Hematopoietic multipotent progenitor cell treated with erythropoietin and hydrocortisone succinate and interleukin-3 and kit ligand, for 15 days (in vitro differentiated cells): ENCODE data around the gene LPIN3.

ENCODE experiments used
- DNase-seq: peaks from one replicate; pipeline ENCODE4 v3.0.0-alpha.2; 2015; ENCODE audit warnings: low spot score

The LPIN3 gene

DNA sequence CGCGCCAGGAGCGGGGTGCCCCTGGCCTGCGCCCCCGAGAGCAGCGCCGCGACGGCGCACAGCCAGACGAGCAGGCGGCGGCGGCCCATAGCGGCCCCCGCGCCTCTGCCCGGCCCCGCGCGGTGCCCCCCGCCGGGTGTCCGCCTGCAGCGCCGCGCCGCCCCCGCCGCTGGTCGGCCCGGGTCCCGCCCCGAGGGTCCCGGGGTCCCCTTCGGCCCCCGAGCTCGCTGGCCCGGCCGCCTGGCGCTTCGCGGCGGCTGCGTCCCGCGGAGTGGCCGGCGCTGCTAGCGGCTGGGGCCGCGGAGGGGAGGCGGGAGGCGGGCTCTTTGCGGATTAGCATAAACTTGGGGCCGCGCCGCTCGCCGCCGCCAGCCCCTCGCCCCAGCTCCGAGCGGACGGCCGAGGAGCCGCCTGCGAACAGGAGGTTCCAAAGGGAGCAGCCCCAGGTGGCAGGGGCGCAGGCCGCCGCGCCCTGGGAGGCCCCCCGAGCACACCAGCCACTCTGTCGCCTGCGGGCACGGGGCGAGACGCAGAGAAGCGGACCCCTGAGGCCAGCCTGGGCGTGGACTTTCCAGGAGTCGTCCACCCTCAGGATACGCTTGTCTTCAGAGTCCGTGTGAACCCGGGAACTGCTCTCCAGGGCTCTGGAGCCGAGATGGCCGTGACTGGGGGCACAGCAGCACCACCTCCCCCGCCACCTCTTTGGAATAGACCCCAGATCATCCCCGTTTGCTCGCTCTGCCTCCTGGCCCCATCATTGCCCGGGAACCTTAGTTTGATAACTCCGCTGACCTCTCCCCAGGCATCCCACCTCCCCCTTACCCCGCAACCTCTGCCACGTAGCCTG lies 26.1 kb downstream of the LPIN3 start, which contains the start of gene EMILIN3:
EMILIN3 (minus strand) TSS at position 273 of the 847 bp plus-strand sequence; CDS start at position 89, 184 bp downstream.
- DNase-seq, result no peak

DNA sequence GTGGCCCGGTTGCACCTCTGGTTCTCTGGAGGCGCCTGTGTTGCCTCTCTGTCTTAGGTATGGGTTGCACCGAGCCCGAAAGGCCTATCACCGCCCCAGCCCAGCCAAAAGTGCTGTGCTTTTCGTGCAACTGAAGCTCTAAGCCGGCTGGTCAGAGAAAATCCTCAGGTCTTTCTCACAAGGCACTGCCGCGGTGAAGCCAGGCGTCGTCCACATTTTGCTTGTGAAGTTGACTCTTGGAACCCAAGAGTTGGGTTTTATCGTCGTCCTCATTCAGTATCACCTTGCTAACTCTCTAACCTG lies 26.7 kb downstream of the LPIN3 start:
- no peak for DNase-seq

DNA sequence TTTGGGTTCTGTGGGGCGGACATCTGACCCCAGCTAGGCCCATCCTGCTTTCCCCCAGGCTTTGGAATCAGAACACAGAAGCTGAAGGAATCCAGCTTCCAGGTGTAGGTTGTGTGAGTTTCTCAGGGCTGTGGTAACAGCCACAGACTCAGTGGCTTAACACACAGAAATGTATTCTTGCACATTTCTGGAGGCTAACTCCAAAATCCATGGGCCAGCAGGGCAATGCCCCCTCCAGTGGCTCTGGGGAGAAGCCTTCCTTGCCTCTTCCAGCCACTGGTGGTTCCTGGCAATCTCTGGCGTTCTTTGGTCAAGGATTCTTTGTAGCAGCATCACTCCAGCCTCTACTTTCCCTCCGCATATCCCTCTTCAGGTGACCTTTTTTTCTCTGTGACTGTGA lies 27.3 kb downstream of the LPIN3 start:
- no peak for DNase-seq

DNA sequence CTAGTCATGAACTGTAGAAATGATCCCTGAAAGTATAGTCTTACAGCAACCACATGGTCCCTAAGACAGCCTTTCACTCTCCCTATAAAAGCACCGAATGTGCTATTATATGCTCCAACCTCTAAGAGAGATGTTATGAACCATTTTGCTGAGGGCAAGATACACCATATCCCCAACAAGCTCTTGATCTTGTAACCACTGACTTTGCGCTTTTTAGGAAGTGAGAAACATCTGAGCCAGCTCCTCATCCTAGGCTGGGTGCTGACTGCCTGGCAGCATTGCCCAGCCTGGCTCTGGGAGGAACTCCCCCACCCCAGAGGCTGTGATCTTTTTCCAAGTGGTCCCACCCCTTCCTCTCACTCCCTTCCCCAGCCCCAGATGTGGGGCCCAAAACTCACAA lies 29.1 kb downstream of the LPIN3 start:
- DNase-seq, result no peak

DNA sequence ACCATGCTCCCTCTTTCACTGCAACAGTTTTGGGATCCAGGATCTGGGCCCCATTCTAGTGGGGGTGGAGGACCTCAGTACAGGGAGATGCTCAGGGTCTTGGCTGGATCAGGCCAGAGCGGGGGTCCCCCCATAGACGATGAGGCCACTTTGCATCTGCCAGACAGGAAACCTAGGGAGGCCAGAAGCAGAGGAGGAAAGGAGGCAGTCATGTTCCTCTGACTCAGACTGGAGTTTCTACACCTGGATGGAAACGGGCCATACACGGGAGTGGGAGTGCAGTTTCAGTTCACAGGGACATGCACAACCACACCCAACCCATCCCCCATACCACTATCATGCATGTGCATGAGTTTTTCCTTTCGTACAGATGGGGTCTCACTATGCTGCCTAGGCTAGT lies 29.6 kb downstream of the LPIN3 start:
- DNase-seq, result no peak

DNA sequence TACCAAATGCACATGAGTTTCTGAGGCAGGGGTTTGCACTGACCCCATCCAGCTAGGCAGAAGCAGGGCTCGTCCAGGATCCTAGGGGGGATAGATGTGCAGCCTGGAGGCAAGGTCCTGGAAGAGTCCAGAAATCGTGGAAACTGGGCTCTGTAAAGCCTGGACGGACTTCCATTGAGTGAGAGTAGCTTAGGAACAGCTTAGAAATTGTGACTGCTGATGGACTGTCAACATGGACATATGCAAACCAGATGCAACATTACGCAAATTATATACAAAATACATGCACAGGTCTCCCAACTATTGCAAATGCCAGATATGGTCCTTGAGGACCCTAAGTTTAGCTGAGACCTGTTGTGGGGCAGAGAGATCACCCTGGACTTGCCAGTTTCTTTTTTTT lies 30.8 kb downstream of the LPIN3 start:
- no peak for DNase-seq

DNA sequence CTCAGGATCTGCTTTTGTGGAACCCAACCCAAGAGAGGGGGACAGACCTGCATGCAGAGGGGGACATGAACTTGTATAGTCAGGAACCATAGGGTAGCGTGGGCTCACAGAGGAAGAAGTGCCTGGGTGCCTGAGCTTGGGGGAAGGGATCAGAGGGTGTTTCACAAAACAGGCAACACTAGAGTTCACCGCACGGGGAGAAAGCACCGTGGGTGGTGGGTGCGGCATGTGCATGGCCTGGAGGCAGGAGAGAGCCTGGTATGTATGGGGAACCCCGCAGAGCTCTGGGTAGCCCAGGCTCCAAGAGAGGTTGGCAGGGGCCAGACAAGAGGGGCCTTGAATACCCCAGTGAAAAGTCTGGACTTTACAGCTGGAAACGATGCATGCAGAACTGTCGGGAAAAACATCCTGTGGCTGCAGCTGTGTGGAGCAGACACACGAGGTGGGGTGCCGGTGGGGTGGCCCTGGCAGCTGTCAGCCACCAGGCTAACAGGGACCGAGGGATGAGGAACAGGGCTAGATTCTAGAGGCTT lies 32.7 kb downstream of the LPIN3 start:
- DNase-seq, result no peak

DNA sequence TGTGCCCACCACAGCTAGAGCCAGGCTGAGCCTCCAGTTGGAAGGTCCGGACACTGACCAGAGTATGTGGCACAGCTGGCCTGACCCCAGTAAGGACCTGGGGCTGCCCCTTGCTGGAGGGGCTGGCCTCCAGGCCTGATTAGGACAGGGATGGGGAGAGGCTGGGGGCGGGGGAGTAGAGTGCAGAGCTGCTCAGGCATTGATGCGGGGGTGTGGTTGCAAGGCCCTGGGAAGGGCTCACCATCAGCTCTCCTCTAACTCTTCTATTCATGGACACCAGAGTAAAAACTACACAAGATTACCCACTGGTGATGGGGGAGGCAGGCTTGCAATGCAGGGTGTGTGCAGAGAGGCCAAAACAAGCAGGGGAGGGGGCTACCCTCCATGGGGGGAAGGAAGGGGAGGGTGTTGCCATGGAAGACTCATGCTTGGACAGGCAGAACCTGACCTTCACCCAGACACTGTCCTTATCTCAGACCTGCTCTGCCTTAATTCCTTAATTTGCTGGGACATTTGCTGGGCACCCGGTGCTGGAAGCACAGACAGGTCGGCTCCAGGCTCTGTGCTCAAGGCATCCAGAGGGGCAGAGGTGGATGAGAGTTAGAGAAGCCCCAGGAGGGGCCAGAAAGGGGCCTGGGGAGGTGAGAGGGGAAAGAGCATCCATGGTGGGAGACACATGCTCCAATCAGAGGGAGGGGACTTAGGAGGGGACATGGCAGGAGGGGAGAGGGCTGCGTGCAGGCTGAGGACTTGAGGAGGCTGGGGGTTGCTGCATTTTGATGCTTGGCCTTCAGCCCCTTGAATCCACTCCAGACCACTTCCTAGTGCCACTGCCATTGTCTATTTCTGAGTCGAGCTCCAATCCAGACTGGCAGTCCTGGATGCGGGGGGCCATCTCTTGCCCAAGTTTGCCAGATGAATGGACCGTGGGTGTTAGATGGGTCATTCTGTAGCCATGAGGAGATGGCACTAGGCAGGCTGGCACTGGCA lies 33.6 kb downstream of the LPIN3 start:
- DNase-seq, result no peak

DNA sequence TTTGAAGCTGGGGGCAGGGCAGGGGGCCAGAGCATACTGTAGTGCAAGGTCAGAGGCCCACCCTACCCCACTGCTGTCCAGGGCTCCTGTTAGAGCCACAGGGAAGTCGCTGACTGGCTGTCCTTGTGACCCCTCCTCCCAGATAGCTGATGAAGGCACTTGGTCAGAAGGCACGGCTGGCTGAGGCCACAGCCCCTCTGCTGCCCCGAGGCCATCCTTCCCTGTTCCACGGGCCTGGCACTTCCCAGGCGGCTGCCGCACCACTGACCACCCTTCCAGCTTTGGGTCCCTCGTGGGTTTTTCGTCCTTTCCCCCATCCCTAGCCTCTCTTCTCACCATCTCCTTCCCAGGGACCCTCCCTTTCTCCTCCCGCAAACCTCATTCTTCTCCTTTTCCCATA lies 35.2 kb downstream of the LPIN3 start:
- DNase-seq, result no peak

DNA sequence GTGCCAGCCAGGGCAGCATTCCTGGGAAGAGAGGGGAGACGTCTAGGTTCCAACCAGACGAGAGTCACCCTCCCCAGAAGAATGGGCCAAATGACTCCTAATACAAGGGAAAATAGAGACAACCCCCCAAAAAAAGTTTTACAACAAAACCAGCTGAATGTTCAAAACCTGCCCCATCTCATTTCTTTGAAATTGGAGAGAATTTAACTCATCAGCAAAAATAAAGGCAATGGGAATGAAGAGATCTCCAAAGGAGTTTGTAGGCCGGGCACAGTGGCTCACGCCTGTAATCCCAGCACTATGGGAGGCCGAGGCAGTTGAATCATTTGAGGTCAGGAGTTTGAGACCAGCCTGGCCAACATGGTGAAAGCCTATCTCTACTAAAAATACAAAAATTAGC lies 35.7 kb downstream of the LPIN3 start:
- no peak for DNase-seq

DNA sequence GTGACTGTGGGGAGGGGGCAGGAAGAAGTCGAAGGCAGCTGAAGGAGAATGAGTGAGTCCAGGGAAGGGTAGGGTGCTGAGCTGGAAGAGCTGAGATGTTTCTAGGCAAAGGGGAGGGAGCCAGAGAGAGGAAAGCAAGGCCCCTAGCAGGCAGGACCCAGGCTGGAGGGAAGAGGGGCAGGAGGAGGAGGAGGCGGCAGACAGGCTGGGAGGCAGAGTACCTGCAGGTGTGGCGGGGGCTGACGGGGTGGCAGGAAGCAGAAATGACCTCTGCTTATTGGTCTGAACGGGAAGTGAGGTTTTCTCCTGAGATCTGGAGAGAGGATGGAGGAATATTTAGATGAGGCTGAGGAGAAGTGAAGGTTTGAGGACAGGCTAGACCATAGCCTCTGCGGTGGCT lies 36.7 kb downstream of the LPIN3 start:
- no peak for DNase-seq

DNA sequence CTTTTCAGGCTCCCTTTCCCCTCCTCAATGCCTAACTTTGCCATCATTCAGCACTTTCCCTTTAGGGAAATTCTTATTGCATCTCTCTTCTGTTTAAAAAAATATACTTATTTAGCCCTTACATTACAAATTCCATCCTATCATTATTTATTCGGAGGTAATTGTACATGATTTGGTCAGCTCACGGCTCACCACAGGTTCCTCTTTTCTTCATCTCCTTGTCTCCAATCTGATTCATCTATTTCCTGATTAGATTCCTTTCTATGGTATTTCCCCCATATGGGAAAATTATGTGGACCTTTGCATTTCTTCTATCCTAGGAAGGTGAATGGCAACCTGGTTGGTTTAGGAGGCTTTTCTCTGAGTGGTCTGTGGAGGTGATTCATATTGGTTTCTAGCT lies 38.9 kb downstream of the LPIN3 start:
- no peak for DNase-seq

DNA sequence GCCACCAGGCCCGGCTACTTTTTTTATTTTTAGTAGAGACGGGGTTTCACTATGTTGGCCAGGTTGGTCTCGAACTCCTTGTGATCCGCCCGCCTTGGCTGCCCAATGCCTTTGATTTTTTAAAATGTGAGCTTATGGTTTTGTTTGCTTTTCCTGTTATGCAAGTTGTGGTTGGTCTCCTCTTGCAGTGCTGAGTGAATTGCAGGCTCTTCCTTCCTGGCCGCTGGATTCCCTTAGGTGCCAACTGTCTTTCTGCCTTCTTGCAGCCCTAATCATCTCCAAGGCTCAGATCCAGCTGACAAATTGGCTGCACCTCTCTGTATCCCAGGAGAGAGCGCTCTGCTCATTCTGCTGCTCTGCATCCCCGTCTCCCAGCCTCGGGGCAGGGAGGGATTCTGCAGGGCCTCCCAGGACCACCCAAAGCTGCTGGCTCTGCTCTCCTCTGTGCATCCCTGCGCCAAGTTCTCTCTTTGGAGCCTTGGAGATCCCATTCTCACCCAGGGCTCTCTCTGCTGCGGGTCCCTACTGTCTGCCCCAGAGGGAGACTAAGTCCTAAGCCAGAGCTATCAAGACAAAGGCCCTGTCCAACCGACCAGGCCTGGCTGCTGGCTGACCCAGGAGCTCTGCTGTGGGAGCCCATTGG lies 40.1 kb downstream of the LPIN3 start:
- no peak for DNase-seq

DNA sequence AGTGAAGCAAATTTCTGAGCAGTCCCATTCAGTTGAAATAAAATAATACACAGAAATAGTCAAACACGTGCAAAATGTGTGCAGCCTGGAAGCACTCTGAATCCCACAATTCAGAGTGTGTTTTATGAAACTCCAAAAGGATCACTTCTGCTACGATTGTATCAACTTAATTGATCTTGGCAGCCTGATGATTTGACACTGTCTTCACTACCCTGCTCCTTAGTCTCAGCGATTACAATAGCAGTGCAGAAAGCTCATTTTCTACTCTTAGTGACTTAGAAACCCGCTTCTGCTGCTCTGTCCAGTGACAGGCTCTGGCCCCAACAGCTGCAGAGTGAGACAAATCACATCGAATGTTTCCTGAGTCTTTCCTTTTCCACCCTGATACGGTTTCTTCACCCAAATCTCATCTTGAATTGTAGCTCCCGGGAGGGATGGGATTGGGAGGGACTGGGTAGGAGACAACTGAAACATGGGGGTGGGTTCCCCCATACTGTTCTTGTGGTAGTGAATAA lies 42.2 kb downstream of the LPIN3 start:
- DNase-seq, result no peak

DNA sequence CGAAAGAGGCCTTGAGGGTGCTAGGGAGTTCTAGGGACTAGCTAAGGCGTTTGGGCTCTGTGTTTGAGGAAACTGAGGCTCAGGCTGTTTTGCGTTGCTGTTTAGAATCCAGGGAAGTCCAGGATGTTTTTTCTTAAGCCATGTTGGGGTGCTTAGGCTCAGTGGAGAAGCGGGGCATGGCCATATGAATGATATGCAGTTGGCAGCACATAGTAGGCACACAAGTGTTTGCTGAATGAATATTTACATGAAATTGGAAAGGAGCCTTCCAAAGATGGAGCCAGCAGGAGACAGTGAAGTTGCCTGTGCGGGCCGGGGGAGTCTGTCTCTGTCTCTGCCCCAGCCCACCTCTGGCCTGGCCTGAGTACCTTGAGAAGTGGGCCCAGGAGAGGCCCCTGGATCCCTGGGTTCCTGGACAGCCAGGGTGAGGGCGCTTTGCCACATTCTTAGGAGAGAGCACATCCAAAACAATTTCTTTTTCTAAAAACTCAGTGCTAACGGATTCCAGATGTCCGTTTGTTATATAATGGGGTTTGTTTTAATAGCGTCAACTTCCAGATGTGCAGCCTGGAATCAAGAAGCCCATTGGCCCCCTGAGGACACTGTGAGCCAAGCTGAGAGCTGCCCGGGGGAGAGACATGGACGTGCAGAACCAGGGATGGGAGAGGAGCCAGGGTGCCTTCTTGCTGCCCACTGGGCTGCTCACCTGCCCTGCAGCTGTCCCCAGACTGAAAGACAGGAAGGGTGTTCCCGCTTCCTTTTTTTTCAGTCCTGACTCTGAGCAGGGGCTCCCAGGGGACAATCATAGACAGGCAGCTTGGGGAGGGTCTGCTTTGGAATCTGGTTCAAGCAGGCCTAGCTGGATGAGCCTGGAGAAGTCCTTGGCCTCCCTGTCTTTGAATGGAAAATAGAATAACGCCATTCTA lies 46.1 kb downstream of the LPIN3 start:
- no peak for DNase-seq

DNA sequence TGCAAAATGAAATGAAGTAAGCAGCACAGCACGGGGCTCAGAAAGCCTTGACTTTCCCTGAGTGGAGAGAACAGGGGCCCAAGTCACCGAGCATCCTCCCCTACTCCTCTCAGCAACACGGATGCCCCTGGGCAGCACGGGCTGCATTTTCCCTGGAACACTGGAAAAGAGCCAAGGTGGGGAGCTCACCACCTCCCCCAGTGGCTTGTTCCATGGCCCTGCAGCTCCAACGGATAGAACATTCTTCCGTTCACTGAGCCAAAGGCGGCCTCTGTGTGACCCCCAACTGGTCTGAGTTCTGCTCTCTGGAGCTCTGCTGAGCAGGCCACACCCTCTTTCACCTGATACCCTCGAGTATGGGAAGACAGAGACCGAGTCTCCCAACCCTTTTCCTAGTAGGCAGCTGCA lies 46.8 kb downstream of the LPIN3 start:
- no peak for DNase-seq

DNA sequence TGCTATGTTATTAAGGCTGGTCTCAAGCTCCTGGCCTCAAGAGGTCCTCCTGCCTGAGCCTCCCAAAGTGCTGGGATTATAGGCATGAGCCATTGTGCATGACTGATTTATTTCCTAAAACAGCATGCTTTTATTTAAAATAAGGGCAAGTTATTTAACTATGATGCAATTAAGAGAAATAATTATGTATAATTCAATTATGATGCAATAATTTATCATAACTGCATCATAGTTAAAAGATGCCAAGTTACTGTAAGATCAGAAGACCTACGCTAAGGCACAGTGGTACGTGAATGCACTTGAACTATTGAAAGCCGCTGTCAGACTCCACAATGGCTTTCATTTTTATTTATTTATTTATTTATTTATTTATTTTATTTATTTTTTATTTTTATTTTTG lies 50.3 kb downstream of the LPIN3 start:
- DNase-seq, result no peak

DNA sequence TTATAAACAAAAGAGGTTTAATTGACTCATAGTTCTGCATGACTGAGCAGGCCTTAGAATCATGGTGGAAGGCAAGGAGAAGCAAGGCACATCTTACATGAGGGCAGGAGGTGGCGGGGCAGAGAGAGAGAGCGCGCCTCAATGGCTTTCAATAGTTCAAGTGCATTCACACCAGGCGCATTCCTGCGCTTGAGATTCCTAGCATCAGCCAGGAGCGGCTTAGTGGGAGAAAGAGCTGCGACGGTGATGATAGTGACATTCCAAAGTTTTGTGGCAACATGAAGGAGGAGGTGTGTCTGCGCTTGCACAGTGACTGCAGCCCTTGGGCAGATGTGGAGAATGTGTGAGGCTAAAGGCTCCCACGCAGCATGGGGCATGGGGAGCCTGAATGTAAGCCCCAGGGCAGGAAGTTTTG lies 51.0 kb downstream of the LPIN3 start:
- no peak for DNase-seq

DNA sequence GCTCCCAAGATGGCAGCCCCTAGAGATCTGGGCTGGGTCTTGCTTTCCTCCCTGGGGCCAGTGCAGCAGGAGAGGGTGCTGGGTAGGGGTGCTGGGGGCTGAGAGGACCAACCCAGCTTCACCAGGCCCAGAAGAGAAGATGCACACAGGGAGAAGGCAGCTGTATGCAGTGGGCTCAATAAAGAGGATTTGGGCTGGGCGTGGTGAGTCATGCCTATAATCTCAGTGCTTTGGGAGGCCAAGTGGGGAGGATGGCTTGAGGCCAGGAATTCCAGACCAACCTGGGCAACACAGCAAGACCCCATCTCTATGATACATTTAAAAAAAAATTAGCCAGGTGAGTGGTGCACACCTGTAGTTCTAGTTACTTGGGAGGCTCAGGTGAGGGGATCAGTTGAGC lies 51.7 kb downstream of the LPIN3 start:
- DNase-seq, result no peak

DNA sequence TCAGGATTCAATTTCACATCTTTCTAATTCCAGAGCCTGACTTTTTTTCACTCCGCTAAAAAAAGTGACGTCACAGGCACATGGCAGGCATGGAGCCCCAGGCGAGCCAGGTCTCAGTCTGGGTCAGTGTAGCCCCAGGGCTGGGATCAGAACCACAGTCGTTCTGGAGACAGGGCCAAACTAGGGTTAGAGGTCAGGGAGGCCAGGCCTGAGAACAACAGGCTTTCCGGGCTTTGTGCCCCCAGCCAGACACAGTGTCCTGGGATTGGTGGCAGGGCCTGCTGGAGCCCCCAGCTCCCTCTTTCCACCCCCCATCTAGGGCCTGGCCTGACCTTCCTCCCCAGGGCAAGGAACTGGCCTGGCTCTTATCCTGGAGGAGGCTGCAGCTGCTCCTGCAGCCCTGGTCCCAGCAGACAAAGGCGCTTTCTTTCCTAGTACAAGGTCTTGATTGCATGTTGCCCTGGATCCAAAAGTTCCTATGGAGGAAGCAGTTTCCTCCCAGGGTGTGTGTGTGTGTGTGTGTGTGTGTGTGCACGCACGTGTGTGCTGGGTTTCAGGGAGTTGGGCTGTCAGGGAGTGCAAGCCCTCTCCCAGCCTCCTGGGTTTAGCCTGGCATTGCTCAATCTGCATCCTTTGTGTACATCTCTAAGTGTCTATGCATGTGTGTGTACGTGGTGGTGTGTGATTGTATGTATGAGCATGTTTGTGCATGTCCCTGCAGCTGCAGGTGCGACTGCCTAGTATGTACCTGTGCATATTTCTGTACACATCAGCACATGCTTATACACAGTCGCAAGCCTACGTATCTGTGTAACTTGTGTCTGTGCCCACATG lies 52.5 kb downstream of the LPIN3 start:
- DNase-seq, result no peak
